T-helper 1 cell (primary cell): ENCODE measurements around the gene PIP5K1C.
"Not testable (repeated sequence)": the region's sequence is repeated elsewhere in the genome, so short reads cannot be mapped to it uniquely, and the experiment has no call there.

Experiments
- DNase-seq, 5 donors: peaks; one replicate each; pipeline ENCODE4 v3.0.0-alpha.2; 2012 to 2020

PIP5K1C gene

DNA sequence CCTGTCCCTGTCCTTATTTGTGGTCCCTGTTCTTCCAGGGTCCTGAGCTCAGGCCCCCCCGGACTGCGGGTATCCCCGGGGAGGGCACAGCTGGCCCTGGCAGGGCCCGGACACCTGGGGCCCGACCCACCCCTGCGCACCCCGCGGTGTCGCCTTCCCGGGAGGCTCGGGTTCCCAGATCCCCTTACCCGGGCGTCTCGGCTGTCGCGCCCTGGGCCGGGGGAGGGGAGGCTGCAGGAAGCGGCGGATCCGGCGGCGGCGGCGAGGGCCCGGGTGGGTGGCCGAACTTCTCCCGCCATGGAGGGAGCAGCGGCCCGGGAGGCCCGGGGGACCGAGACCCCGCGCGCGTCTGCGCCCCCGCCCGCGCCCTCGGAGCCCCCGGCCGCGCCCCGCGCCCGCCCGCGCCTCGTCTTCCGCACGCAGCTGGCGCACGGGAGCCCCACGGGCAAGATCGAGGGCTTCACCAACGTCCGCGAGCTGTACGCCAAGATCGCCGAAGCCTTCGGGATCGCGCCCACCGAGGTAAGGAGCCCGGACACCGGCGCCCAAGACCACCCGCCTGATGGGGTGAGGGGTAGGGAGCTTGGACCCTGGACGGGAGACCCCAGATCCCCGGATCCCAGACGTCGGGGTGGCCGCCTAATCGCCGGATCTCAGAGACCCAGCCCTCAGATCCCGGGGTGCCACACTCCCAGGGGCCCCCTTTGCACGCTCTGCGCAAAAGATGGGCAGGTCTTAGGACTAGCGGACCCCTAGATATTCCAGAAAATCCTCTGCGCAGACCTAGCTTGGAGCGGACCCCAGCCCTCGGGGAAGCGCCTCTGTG is 114.8 kb downstream of the PIP5K1C start, which contains the start of gene GIPC3:
GIPC3 (plus strand) TSS at position 178 of the 826 bp plus-strand sequence; CDS start at position 298, 120 bp downstream.
- DNase-seq, result no peak

GRCh38 chr19:3584036-3584802 is 116.0 kb downstream of the PIP5K1C start:
- DNase-seq, result not testable (repeated sequence)

GRCh38 chr19:3581792-3582191 is 118.5 kb downstream of the PIP5K1C start:
- DNase-seq, result not testable (repeated sequence)
